WTC11 (cell line): ENCODE results near the gene SRSF4. TPM values are rescaled to one million over a fixed set of nuclear protein-coding genes. Genes with fewer than 3 reads are reported as not detected.
A peak's percentile ranks its signal among the peaks of the same experiment; 100 is the strongest.

Source experiments
- ATAC-seq: fragments of 200-7000 bp; cut with Tn5 transposase; 2 replicates; pipeline ENCODE4 v1.10.0; 2021; ENCODE audit warnings: mild to moderate bottlenecking, moderate library complexity
- CTCF ChIA-PET: fragments of 300-600 bp; sonication (Branson Sonifier 250); formaldehyde crosslinking; loops from one replicate; lab custom pipeline; 2021; ENCODE audit warnings: antibody characterized with exemption; lab: Charles Lee
- POLR2A ChIA-PET: fragments of 350-600 bp; sonication (Branson Sonifier 250); formaldehyde crosslinking; loops from one replicate; lab custom pipeline; 2021; ENCODE audit warnings: antibody characterized with exemption; lab: Charles Lee
- DNase-seq: peaks from one replicate; pipeline ENCODE4 v3.0.0; 2021; ENCODE audit warnings: low spot score
- H3K27ac Mint-ChIP-seq: 2 replicates; pipeline ENCODE4 v1.8.0; 2021; ENCODE audit warnings: mixed read lengths
- H3K27me3 Mint-ChIP-seq: 2 replicates; pipeline ENCODE4 v1.8.0; 2021; ENCODE audit warnings: low read depth, mild to moderate bottlenecking, moderate library complexity, mixed read lengths
- H3K36me3 Mint-ChIP-seq: 2 replicates; pipeline ENCODE4 v1.8.0; 2021; ENCODE audit warnings: mixed read lengths
- H3K4me1 Mint-ChIP-seq: 2 replicates; pipeline ENCODE4 v1.8.0; 2022; ENCODE audit warnings: mixed read lengths
- H3K4me3 Mint-ChIP-seq: 2 replicates; pipeline ENCODE4 v1.8.0; 2021; ENCODE audit warnings: mild to moderate bottlenecking, moderate library complexity, mixed read lengths
- H3K9me3 Mint-ChIP-seq: 2 replicates; pipeline ENCODE4 v1.8.0; 2021; ENCODE audit warnings: mixed read lengths
- AR ChIP-seq: fragments of 250-450 bp; sonication (Bioruptor Pico); IDR thresholded peaks from 2 replicates; pipeline ENCODE4 v1.9.0; 2021; ENCODE audit warnings: mild to moderate bottlenecking
- ARID4B ChIP-seq: sonication (generic); formaldehyde crosslinking; IDR thresholded peaks from 2 replicates; pipeline ENCODE4 v1.8.0; 2023; ENCODE audit warnings: missing genetic modification reagents, mild to moderate bottlenecking, borderline replicate concordance
- ATF3 ChIP-seq: sonication (generic); formaldehyde crosslinking; conservative IDR thresholded peaks from 2 replicates; pipeline ENCODE4 v1.8.1; 2022; ENCODE audit warnings: mild to moderate bottlenecking, missing genetic modification reagents
- CBFB ChIP-seq: sonication (generic); formaldehyde crosslinking; IDR thresholded peaks from 2 replicates; pipeline ENCODE4 v1.8.1; 2022; ENCODE audit warnings: mild to moderate bottlenecking, low read depth, missing genetic modification reagents
- CDX4 ChIP-seq: fragments of 250-450 bp; sonication (Bioruptor Pico); IDR thresholded peaks from 2 replicates; pipeline ENCODE4 v1.9.0; 2021; ENCODE audit warnings: moderate library complexity, mild to moderate bottlenecking, inconsistent platforms, borderline replicate concordance
- E2F4 ChIP-seq: sonication (generic); formaldehyde crosslinking; IDR thresholded peaks from 2 replicates; pipeline ENCODE4 v1.8.1; 2022; ENCODE audit warnings: low read depth, mild to moderate bottlenecking, moderate library complexity, missing genetic modification reagents, borderline replicate concordance
- E2F5 ChIP-seq: sonication (generic); formaldehyde crosslinking; IDR thresholded peaks from 2 replicates; pipeline ENCODE4 v1.8.1; 2022; ENCODE audit warnings: mild to moderate bottlenecking, moderate library complexity, missing genetic modification reagents
- ELF4 ChIP-seq: sonication (generic); formaldehyde crosslinking; IDR thresholded peaks from 2 replicates; pipeline ENCODE4 v1.8.1; 2022; ENCODE audit warnings: low read depth, mild to moderate bottlenecking, moderate library complexity, missing genetic modification reagents
- ETV6 ChIP-seq: sonication (generic); formaldehyde crosslinking; IDR thresholded peaks from 2 replicates; pipeline ENCODE4 v1.8.1; 2022; ENCODE audit warnings: mild to moderate bottlenecking, missing genetic modification reagents
- FOXJ3 ChIP-seq: sonication (generic); formaldehyde crosslinking; IDR thresholded peaks from 2 replicates; pipeline ENCODE4 v1.9.0; 2021; ENCODE audit warnings: missing genetic modification reagents, mild to moderate bottlenecking, borderline replicate concordance
- FOXP1 ChIP-seq: sonication (generic); formaldehyde crosslinking; IDR thresholded peaks from 2 replicates; pipeline ENCODE4 v1.8.0; 2022; ENCODE audit warnings: missing genetic modification reagents, mild to moderate bottlenecking, moderate library complexity, borderline replicate concordance
- GTF2I ChIP-seq: fragments of 250-450 bp; sonication (Bioruptor Pico); conservative IDR thresholded peaks from 2 replicates; pipeline ENCODE4 v1.4.0; 2021; ENCODE audit warnings: mild to moderate bottlenecking
- IRF1 ChIP-seq: sonication (generic); formaldehyde crosslinking; IDR thresholded peaks from 2 replicates; pipeline ENCODE4 v1.8.0; 2023; ENCODE audit warnings: missing genetic modification reagents
- IRF2 ChIP-seq: sonication (generic); formaldehyde crosslinking; IDR thresholded peaks from 2 replicates; pipeline ENCODE4 v1.8.0; 2022; ENCODE audit warnings: low read depth, missing genetic modification reagents, borderline replicate concordance
- KAT7 ChIP-seq: sonication (generic); formaldehyde crosslinking; IDR thresholded peaks from 2 replicates; pipeline ENCODE4 v1.8.1; 2023; ENCODE audit warnings: missing genetic modification reagents, mild to moderate bottlenecking, borderline replicate concordance
- PREB ChIP-seq: sonication (generic); formaldehyde crosslinking; IDR thresholded peaks from 2 replicates; pipeline ENCODE4 v1.8.1; 2022; ENCODE audit warnings: mild to moderate bottlenecking, missing genetic modification reagents, moderate library complexity, borderline replicate concordance
- USF2 ChIP-seq: sonication (generic); formaldehyde crosslinking; IDR thresholded peaks from 2 replicates; pipeline ENCODE4 v1.8.1; 2023; ENCODE audit warnings: mild to moderate bottlenecking, missing genetic modification reagents, moderate library complexity
- ZNF138 ChIP-seq: sonication (generic); formaldehyde crosslinking; conservative IDR thresholded peaks from 2 replicates; pipeline ENCODE4 v1.8.1; 2022; ENCODE audit warnings: mild to moderate bottlenecking, moderate library complexity, missing genetic modification reagents
- ZNF232 ChIP-seq: sonication (generic); formaldehyde crosslinking; IDR thresholded peaks from 2 replicates; pipeline ENCODE4 v1.8.0; 2022; ENCODE audit warnings: mild to moderate bottlenecking, missing genetic modification reagents
- ZSCAN18 ChIP-seq: fragments of 250-450 bp; sonication (Bioruptor Pico); IDR thresholded peaks from 2 replicates; pipeline ENCODE4 v2.1.2; 2022; ENCODE audit warnings: mild to moderate bottlenecking, moderate library complexity
- total RNA-seq: library from RNA; stranded (reverse); gene quantifications from 3 replicates; pipeline ENCODE4 v1.2.3, GENCODE V29; 2021

Gene SRSF4
- total RNA-seq, 1 experiment from 2014 or later, result 99.9 TPM

GRCh38 chr1:29156543-29157268 lies 25.0 kb downstream of the SRSF4 start:
- Mint-ChIP-seq H3K27me3 (no peaks in the 10 kb centered on the region), H3K4me3 (no peak overlapping the region), H3K27ac (peak overlapping the region; percentile 95), H3K9me3 (no peaks in the 10 kb centered on the region), H3K4me1 (peaks cover 28% of the 10 kb centered on the region), H3K36me3 (peaks cover 76% of the 10 kb centered on the region)
- CTCF ChIA-PET, result interaction anchor here (1.1 to 1.8 kb wide), 3 partner anchors 36 to 46 kb away, joined by 3 to 11 read pairs (median 3); no protein-coding TSS in a partner anchor
- TF ChIP-seq ZNF232 (CRISPR knock-in tag), result no peak
- TF ChIP-seq ARID4B (CRISPR knock-in tag), result no peak
- TF ChIP-seq IRF1, result no peak
- TF ChIP-seq E2F5 (CRISPR knock-in tag), result no peak
- TF ChIP-seq ZNF138 (CRISPR knock-in tag), result no peak
- TF ChIP-seq CBFB (CRISPR knock-in tag), result no peak
- no peak for TF ChIP-seq GTF2I
- TF ChIP-seq FOXJ3 (CRISPR knock-in tag), result no peak
- no peak for TF ChIP-seq FOXP1 (CRISPR knock-in tag)
- TF ChIP-seq ETV6 (CRISPR knock-in tag), result no peak
- TF ChIP-seq E2F4 (CRISPR knock-in tag), result no peak
- no peak for TF ChIP-seq USF2
- TF ChIP-seq AR (CRISPR knock-in tag), result no peak
- no peak for TF ChIP-seq IRF2
- TF ChIP-seq ATF3 (CRISPR knock-in tag), result no peak
- no peak for TF ChIP-seq PREB (CRISPR knock-in tag)
- TF ChIP-seq KAT7, result no peak
- TF ChIP-seq ZSCAN18 (CRISPR knock-in tag), result no peak
- TF ChIP-seq ELF4 (CRISPR knock-in tag), result no peak
- TF ChIP-seq CDX4 (CRISPR knock-in tag), result no peak
- DNase-seq, result no peak
- ATAC-seq, result peak; percentile 36
- POLR2A ChIA-PET, result interaction anchor here (0.7 to 0.9 kb wide), 2 partner anchors 34 to 129 kb away, joined by 3 read pairs; no protein-coding TSS in a partner anchor
